ENCODE measurements around the gene MRLN. TPM values are rescaled to one million over a fixed set of nuclear protein-coding genes. Genes with fewer than 3 reads are reported as not detected.

MRLN gene
- total RNA-seq, 1 donor from 2014 or later = not detected

- H3K4me1 Mint-ChIP-seq = peaks cover 6% of the 10 kb centered on the region
- no peak overlapping the region for H3K27ac Mint-ChIP-seq
- H3K36me3 Mint-ChIP-seq = no peaks in the 10 kb centered on the region
- H3K27me3 Mint-ChIP-seq (ENCODE audit: low read depth) = no peaks in the 10 kb centered on the region
- peaks cover 20% of the 10 kb centered on the region for H3K9me3 Mint-ChIP-seq
- TF ChIP-seq CTCF (IDR thresholded peaks at IDR 0.05; ENCODE audit: unreplicated experiment) = no peak
- no peak for DNase-seq (ENCODE audit: low spot score in 2 of 2, unreplicated experiment in 2 of 2)
- H3K4me3 Mint-ChIP-seq = no peak overlapping the region
These were observed 28.9 kb downstream of the MRLN start for GRCh38 chr10:59724098-59724938.

- H3K9me3 Mint-ChIP-seq = peaks cover 20% of the 10 kb centered on the region
- no peak overlapping the region for H3K27ac Mint-ChIP-seq
- H3K4me3 Mint-ChIP-seq = no peak overlapping the region
- H3K36me3 Mint-ChIP-seq = no peaks in the 10 kb centered on the region
- H3K4me1 Mint-ChIP-seq = no peaks in the 10 kb centered on the region
- no peak for DNase-seq (ENCODE audit: low spot score in 2 of 2, unreplicated experiment in 2 of 2)
- no peaks in the 10 kb centered on the region for H3K27me3 Mint-ChIP-seq (ENCODE audit: low read depth)
- TF ChIP-seq CTCF (IDR thresholded peaks at IDR 0.05; ENCODE audit: unreplicated experiment) = no peak
These were observed 32.9 kb downstream of the MRLN start for GRCh38 chr10:59720377-59720776.

- Mint-ChIP-seq H3K9me3 (peaks cover 20% of the 10 kb centered on the region), H3K4me3 (no peak overlapping the region), H3K36me3 (no peaks in the 10 kb centered on the region), H3K4me1 (no peaks in the 10 kb centered on the region), H3K27me3 (ENCODE audit: low read depth) (no peaks in the 10 kb centered on the region), H3K27ac (no peak overlapping the region)
- TF ChIP-seq CTCF (IDR thresholded peaks at IDR 0.05; ENCODE audit: unreplicated experiment) = peak; percentile 63
- DNase-seq (ENCODE audit: low spot score in 2 of 2, unreplicated experiment in 2 of 2) = no peak
These were observed 33.9 kb downstream of the MRLN start for GRCh38 chr10:59719374-59719773.

- H3K27me3 Mint-ChIP-seq (ENCODE audit: low read depth) = no peaks in the 10 kb centered on the region
- H3K4me1 Mint-ChIP-seq = no peaks in the 10 kb centered on the region
- H3K36me3 Mint-ChIP-seq = no peaks in the 10 kb centered on the region
- TF ChIP-seq CTCF (IDR thresholded peaks at IDR 0.05; ENCODE audit: unreplicated experiment) = no peak
- H3K4me3 Mint-ChIP-seq = no peak overlapping the region
- peaks cover 20% of the 10 kb centered on the region for H3K9me3 Mint-ChIP-seq
- DNase-seq (ENCODE audit: low spot score in 2 of 2, unreplicated experiment in 2 of 2) = no peak
- no peak overlapping the region for H3K27ac Mint-ChIP-seq
These were observed 35.0 kb downstream of the MRLN start for GRCh38 chr10:59718257-59718656.

GRCh38 chr10:59713196-59713821 lies 39.9 kb downstream of the MRLN start:
- Mint-ChIP-seq H3K36me3 (no peaks in the 10 kb centered on the region), H3K27ac (no peak overlapping the region), H3K4me3 (no peak overlapping the region), H3K27me3 (ENCODE audit: low read depth) (no peaks in the 10 kb centered on the region), H3K9me3 (no peaks in the 10 kb centered on the region), H3K4me1 (peaks cover 10% of the 10 kb centered on the region)
- no peak for DNase-seq (ENCODE audit: low spot score in 2 of 2, unreplicated experiment in 2 of 2)
- no peak for TF ChIP-seq CTCF (IDR thresholded peaks at IDR 0.05; ENCODE audit: unreplicated experiment)
